Activated gamma-delta T cell (primary cell): Measurements from ENCODE around the gene ALDH4A1.

ENCODE experiments used
- DNase-seq: peaks from one replicate; lab custom pipeline; 2025; lab: John Stamatoyannopoulos, UW
- total RNA-seq, 2 donors: gene quantifications; one replicate each; lab custom pipeline; 2026; lab: John Stamatoyannopoulos, UW

ALDH4A1 gene
- total RNA-seq = 4.3 to 5.8 reads per million in 2 donors

GRCh38 chr1:18902523-18903290 is at the start of gene ALDH4A1:
Gene ALDH4A1, minus strand, starts transcription at chr1:18902555. Its CDS starts 32 bp downstream, at chr1:18902523.
- DNase-seq = peak; percentile 73

GRCh38 chr1:18951818-18952391 is 49.5 kb upstream of the ALDH4A1 start:
- DNase-seq = peak; percentile 21

GRCh38 chr1:18951416-18951815 is 49.1 kb upstream of the ALDH4A1 start:
- no peak for DNase-seq

DNA sequence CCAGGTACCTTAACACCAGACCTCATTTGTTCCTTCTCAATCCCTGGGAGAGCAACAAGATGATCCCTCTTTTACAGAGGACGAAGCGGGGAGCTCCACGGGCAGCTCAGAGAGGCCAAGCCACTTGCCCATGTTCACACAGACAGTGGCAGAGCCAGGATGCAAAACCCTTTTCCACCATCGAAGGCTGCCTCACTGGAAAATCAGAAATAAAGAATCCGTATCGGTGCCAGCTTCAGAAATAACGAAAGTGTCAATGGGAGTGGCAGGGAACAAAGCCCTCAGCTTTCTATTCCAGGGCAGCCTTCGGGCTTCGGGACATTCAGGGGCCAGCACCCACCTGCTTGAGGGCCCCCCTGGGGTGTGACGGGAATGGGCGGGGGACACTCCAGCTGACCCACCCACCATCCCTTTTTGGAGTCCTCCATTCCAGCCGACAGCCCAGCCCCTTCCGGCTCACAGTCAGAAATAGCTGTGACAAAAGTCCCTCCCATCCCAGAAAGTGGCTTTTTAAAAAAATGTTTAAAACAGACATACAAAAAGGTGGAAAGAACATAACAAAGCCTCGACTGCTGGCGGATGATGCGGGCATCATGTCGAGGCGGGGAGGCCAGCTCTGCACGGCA is 48.2 kb upstream of the ALDH4A1 start:
- DNase-seq = no peak

DNA sequence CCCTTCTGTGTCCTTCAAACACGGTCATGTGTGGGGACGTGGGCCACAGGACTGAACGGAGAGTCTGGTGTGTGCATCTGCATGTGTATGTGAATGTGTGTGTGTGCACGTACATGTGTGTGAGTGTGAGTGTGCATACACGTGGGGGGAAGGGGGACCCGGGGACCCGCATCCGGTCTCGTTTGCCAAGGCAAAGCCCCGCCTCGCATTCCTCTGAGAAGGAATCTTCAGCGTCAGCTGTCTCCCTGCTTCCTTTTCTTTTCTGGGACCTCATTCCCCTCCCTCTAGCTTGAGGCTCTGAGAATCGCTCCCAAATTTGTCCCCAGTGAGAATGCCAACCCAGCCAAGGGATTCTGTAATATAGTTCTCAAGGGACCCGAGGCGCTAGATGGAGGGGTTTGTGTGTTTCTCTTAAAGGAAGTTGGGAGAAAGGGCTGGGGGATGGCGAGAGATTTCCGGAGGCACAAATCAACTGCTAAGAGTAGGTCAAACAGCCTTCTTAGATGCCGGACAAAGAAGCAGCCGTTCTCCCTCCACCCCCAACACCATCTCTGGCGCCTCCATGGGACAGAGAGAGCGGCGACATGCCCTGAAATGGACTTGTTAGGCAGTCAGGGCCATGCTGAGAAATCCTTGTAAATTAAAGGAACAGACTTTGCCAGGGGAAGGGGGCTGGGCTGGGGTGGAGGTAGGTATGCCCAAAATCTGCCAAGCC is 47.5 kb upstream of the ALDH4A1 start:
- no peak for DNase-seq

GRCh38 chr1:18948913-18949685 is 46.7 kb upstream of the ALDH4A1 start:
- DNase-seq = no peak

DNA sequence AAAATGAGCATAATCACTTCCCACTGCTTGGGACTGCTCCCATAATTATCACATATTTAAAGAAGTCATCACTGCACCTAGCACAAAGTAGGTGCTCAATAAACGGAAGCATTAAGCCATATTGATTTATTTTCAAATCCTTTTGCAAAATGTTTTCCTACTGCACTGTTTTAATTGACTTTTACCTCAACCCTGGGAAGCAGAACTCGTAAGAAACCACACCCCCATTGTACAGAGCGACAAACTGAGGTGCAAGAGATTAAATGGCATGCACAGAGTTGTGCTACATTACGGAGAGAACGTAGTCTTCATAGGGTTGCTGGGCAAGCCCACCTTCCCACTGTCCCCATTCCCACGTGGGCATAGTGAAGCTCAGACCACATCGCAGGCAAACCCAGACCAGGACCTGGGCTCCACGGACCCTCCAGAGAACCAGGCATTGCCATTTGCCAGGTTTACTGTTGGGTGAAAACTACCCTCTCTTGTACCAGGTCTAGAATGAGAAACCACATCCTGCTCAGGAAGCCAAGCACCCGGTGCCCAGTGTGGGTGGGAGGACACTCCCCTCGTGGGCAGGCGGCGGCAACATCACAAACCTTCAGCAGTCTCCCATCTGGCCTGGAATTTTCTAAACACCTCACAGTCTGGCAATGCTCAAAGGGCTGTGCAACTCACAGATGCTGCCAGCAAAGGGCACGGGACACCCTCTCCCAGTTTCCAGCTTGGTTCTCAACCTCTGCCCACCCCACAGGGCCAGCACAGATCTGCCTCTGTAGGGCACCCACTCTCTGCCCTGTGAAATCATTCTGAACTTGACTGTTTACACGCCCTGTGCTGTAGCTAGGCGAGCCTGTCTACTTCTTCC is 45.9 kb upstream of the ALDH4A1 start:
- no peak for DNase-seq

DNA sequence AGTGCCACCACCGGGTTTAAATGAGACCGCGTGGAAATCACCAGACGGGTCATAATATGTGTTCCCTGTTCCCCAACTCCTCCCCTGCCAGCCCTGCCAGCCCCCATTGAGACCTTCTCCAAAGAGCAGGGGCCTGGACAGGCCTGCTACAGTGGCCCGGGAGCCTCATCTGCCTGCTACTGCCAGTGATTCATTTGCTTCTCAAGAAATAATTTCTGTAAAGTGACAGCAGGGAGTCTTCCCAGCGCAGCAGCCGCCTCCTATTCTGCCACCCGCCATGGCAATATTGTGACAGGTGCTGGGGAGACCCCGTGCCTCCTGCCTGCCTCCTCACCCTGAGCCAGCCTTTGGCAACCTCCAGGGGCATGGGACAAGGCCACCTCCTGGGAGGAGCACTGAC is 45.2 kb upstream of the ALDH4A1 start:
- no peak for DNase-seq

DNA sequence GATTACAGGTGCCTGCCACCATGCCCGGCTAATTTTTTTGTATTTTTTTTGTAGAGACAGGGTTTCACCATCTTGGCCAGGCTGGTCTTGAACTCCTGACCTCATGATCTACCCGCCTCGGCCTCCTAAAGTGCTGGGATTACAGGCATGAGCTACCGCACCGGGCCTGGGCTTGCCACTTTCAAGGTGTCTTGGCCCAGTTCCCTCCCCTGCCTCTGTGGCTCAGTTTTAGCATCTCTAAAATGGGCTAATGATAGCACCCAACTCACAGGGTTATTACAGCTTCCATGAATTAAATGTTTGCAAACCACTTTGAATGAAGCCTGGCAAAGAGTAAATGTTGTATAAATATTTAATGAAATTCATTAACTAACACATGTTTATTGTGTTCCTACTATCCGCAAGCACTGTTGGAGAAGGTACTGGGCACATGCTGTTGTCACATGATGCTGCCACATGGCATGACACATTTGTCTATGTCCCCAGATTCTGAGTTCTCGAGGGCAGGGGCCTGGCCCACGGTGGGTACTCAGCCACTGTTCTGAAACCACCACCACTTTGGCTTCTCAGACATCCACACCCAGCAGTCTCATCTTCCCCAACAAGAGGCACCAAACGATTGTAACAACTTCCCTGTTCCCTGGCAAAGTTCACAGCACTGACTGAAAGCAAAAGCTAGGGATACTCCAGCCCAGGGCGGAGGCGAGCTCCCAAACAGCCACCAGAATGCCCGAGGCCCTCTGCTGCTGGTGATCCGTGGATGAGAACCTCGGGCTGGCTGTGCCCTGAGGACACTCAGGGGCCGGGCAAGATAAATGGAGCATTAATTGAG is 44.4 kb upstream of the ALDH4A1 start:
- no peak for DNase-seq

- no peak for DNase-seq
Measured at GRCh38 chr1:18945401-18945849, 43.1 kb upstream of the ALDH4A1 start.

- no peak for DNase-seq
Measured at GRCh38 chr1:18944810-18945209, 42.5 kb upstream of the ALDH4A1 start.

DNA sequence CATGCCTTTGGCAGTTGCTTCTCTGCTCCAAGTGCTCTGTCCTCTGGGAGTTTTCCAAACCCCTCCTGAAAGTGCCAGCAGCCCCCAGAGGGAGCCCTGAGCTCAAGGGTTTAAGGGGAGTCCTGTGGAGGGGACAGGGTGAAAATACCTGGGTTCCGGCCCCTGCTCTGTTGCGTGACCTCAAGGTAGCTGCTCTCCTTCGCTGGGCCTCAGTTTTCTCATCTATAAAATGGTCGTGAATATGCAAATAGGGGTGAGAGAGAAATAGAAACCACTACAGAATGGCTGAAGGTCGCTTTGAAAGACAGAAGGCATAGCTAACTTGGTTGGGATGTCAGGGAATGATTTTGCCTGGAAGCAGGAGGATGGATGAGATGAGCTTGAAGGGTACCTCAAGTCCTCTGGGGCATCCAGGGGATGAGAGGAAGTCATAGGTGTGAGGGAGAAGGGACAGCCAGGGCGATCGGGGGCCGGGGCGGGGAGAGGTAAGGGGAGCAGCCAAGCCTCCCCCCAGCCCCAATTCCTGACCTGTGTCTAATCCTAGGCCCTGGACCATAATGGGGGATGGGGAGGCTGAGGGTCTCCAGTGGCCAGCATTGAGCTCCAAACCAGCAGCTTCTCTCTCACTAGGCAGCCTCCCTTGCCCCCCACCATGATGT is 41.7 kb upstream of the ALDH4A1 start:
- no peak for DNase-seq

GRCh38 chr1:18943162-18943561 is 40.8 kb upstream of the ALDH4A1 start:
- DNase-seq = no peak

DNA sequence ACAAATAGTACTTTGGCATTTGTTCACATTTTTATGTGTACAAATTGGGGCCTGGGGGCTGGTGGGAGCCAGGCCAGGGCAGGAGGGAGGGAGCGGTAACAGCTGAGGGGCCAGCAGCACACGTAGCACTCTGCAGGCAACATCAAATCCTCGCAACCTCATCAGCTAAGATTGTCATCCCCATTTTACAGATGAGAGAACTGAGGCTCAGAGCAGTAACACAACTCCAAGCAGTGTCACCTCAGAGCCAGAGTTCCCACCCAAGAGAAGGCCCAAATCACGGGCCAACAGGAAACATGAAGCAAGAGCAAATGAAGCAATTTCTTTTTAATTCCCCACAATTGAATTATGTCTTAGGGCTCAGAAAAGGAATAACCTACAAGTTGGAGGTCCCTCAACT is 40.0 kb upstream of the ALDH4A1 start:
- DNase-seq = no peak

- DNase-seq = no peak
Measured at GRCh38 chr1:18941221-18942141, 39.1 kb upstream of the ALDH4A1 start.

DNA sequence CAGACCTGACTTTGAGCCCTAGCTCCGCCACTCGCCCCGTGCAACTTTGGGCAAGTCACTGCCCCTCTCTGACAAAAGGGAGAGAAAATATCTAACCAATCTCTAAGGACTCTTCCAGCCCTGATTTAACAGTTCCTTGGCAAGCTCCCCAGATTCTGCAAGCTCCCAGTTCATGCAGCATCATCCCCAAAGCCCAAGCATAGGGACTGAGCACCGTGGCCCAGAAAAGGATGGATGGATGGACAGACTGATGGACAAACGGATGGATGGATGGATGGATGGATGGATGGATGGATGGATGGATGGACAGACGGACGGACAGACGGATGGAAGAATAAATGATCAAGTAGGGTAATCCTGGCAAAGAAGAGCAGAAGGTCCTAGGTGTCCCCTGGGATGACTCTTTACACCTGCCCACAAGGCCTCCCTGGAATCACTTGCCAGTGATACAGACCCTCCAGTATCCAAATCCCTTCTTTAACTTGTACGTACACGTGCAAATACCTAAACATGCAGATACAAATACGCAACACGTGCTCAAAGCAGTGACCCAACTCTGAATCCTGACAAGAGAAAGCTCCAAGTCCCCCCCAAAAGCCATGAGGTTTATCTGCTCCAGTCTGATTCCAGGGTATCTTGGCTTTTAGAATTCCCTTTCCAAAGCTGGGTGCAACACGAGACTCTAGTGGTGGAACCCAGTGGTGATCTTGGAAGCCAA is 38.1 kb upstream of the ALDH4A1 start:
- DNase-seq = no peak
